Measurements from ENCODE around the gene CCNF. TPM values are rescaled to one million over a fixed set of nuclear protein-coding genes. Genes with fewer than 3 reads are reported as not detected.

The CCNF gene
- total and polyA plus RNA-seq, 2 of the 8 experiments (the other 6 are each of a cell fraction or from before 2014, with no cell fraction given) = 15.4 to 54.3 TPM

DNA sequence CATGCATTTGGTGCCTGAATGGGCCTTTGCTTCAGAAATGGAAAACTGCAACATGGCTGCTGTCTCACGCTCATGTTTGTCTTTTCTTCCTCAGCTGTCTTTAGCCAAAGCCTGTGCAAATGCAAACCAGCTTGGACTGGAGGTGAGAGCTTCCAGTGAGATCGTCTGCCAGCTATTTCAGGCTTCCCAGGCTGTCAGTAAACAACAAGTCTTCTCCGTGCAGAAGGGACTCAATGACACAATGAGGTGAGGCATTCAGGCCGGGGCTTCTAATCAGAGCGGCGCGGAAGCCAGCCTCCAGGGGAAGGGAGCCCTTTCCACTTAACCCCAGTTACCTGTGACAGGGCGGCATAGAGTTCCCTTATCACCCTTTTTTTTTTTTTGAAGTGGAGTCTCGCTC, 14.3 kb downstream of the CCNF start:
- ChIA-PET CTCF (ENCODE audit: partially characterized antibody) (interaction anchor here (1.0 to 1.8 kb wide), 3 partner anchors 13 to 58 kb away, joined by 3 to 7 read pairs (median 3); no protein-coding TSS in a partner anchor), POLR2A (ENCODE audit: partially characterized antibody) (interaction anchor here (1.3 kb wide), 1 partner anchor 15 kb away, joined by 4 read pairs; the partner anchor contains the start of gene TEDC2)
- Histone ChIP-seq H3K14ac (ENCODE audit: insufficient read length) (no peak overlapping the region), H3K36me3 (ENCODE audit: control insufficient read depth in 2 of 4, insufficient read depth in 4 of 4, low read length in 3 of 4) (peaks cover 33 to 67% (median 51%) of the 10 kb centered on the region in 4 experiments), H3K9ac (replicated peaks in 1 of 4; ENCODE audit: extremely low read depth in 1 of 4, low read depth in 3 of 4, low read length in 3 of 4) (no peak overlapping the region), H3K79me1 (ENCODE audit: low read depth, low read length) (no peaks in the 10 kb centered on the region), H2BK12ac (ENCODE audit: low read depth, low read length) (no peak overlapping the region), H4K5ac (ENCODE audit: insufficient read length, low read depth, low read length) (no peak overlapping the region), H3K23me2 (ENCODE audit: low read depth, low read length) (no peaks in the 10 kb centered on the region), H2BK120ac (replicated peaks; ENCODE audit: low read depth, low read length) (no peak overlapping the region), H3K4me3 (ENCODE audit: extremely low read depth in 1 of 4, insufficient read depth in 2 of 4, low read depth in 3 of 4, low read length in 4 of 4) (no peak overlapping the region), H3K4me1 (replicated peaks in 1 of 4; ENCODE audit: control insufficient read depth in 3 of 4, insufficient read depth in 4 of 4, low read length in 3 of 4) (no peaks in the 10 kb centered on the region), H2AFZ (ENCODE audit: low read length) (no peak overlapping the region), H2BK15ac (ENCODE audit: low read length) (no peak overlapping the region), H3K56ac (replicated peaks; ENCODE audit: insufficient read length, low read depth, low read length) (no peak overlapping the region), H3K23ac (ENCODE audit: insufficient read length) (no peak overlapping the region), H2BK20ac (ENCODE audit: low read length) (no peak overlapping the region), H3K27me3 (replicated peaks in 1 of 4; ENCODE audit: control insufficient read depth in 3 of 4, extremely low read depth in 1 of 4, insufficient read depth in 3 of 4, low read length in 3 of 4) (no peaks in the 10 kb centered on the region), H3K79me2 (ENCODE audit: control insufficient read depth in 1 of 2, insufficient read depth in 2 of 2, low read length in 2 of 2) (no peaks in the 10 kb centered on the region), H2AK5ac (ENCODE audit: low read depth, low read length) (no peak overlapping the region), H3K18ac (ENCODE audit: extremely low read depth, low read length) (no peak overlapping the region), H4K8ac (ENCODE audit: extremely low read depth, insufficient read depth, low read length) (no peak overlapping the region), H3K9me3 (ENCODE audit: insufficient read depth in 2 of 2, low read depth in 1 of 2, low read length in 1 of 2) (no peaks in the 10 kb centered on the region), H4K20me1 (replicated peaks in 1 of 2; ENCODE audit: control insufficient read depth in 1 of 2, insufficient read depth in 2 of 2, low read length in 2 of 2) (peaks cover 8 to 16% of the 10 kb centered on the region in 2 experiments), H3K4me2 (ENCODE audit: insufficient read depth in 1 of 2, low read depth in 2 of 2, low read length in 2 of 2) (no peak overlapping the region), H2BK5ac (ENCODE audit: low read depth, low read length) (no peak overlapping the region), H3K27ac (ENCODE audit: low read depth, low read length) (no peak overlapping the region), H4K91ac (replicated peaks; ENCODE audit: insufficient read length, low read length) (no peak overlapping the region), H3K4ac (replicated peaks; ENCODE audit: insufficient read length, low read depth, low read length) (no peak overlapping the region)
- DNase-seq (ENCODE audit: low read depth in 1 of 2, low spot score in 2 of 2) (no peak), FAIRE-seq (no peak)
- WGBS, 2 experiments (ENCODE audit: extremely low coverage in 1 of 2, insufficient coverage in 1 of 2, insufficient read length in 1 of 2, insufficient replicate concordance in 2 of 2, low coverage in 1 of 2, low lambda C conversion rate in 2 of 2, missing lambda C conversion rate in 1 of 2) = 92% methylated on average over 8 of the region's 9 CpGs; no CpG with 5 or more reads in 1 of the 2 experiments
- TF ChIP-seq NRF1 (IDR thresholded peaks at IDR 0.05; ENCODE audit: low read depth, low read length) = no peak
- TF ChIP-seq POLR2A (IDR thresholded peaks at IDR 0.05; ENCODE audit: control extremely low read depth in 1 of 2, low read depth in 2 of 2, low read length in 2 of 2) = no peak
- TF ChIP-seq JUND (IDR thresholded peaks at IDR 0.05; ENCODE audit: low read length) = no peak
- no peak for TF ChIP-seq CHD2 (IDR thresholded peaks at IDR 0.05; ENCODE audit: low read length)
- no peak for TF ChIP-seq EP300 (IDR thresholded peaks at IDR 0.05; ENCODE audit: borderline replicate concordance in 1 of 2, low read depth in 2 of 2, low read length in 2 of 2)
- TF ChIP-seq, protein P1, sequence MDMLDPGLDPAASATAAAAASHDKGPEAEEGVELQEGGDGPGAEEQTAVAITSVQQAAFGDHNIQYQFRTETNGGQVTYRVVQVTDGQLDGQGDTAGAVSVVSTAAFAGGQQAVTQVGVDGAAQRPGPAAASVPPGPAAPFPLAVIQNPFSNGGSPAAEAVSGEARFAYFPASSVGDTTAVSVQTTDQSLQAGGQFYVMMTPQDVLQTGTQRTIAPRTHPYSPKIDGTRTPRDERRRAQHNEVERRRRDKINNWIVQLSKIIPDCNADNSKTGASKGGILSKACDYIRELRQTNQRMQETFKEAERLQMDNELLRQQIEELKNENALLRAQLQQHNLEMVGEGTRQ (IDR thresholded peaks at IDR 0.05; ENCODE audit: low read length) = no peak
- TF ChIP-seq TEAD4 (IDR thresholded peaks at IDR 0.05; ENCODE audit: low read depth, low read length) = no peak
- TF ChIP-seq MAFK (IDR thresholded peaks at IDR 0.05; ENCODE audit: low read depth, low read length) = no peak
- no peak for TF ChIP-seq TCF12 (IDR thresholded peaks at IDR 0.05; ENCODE audit: low read depth, low read length)
- TF ChIP-seq SP2 (IDR thresholded peaks at IDR 0.05; ENCODE audit: low read length) = no peak
- no peak for TF ChIP-seq HDAC6 (IDR thresholded peaks at IDR 0.05; ENCODE audit: low read depth, low read length)
- no peak for TF ChIP-seq TAF1 (IDR thresholded peaks at IDR 0.05; ENCODE audit: low read depth, low read length)
- TF ChIP-seq RNF2 (IDR thresholded peaks at IDR 0.05; ENCODE audit: borderline replicate concordance, low read depth, low read length, missing control alignments, poor library complexity, severe bottlenecking) = no peak
- no peak for TF ChIP-seq SIX5 (IDR thresholded peaks at IDR 0.05; ENCODE audit: low read depth, low read length)
